GM21529 (cell line): Measurements from ENCODE around the gene TMEM176A.
"Not testable (repeated sequence)": the region's sequence is repeated elsewhere in the genome, so short reads cannot be mapped to it uniquely, and the experiment has no call there.

Experiments used
- ATAC-seq: cut with Tn5 transposase; IDR thresholded peaks from one replicate; pipeline ENCODE4 v1.9.1; 2021; ENCODE audit not compliant: unreplicated experiment

The TMEM176A gene

GRCh38 chr7:150807616-150808438 is 7.3 kb downstream of the TMEM176A start:
- not testable (repeated sequence) for ATAC-seq

- ATAC-seq, result no peak
Measured at GRCh38 chr7:150814328-150815001, 13.9 kb downstream of the TMEM176A start.

GRCh38 chr7:150818971-150819370 is 18.4 kb downstream of the TMEM176A start:
- ATAC-seq, result no peak

GRCh38 chr7:150820148-150820547 is 19.6 kb downstream of the TMEM176A start:
- no peak for ATAC-seq

GRCh38 chr7:150820578-150821198 is 20.1 kb downstream of the TMEM176A start:
- no peak for ATAC-seq

- no peak for ATAC-seq
Measured at GRCh38 chr7:150823043-150823442, 22.5 kb downstream of the TMEM176A start.

- no peak for ATAC-seq
Measured at GRCh38 chr7:150823484-150824126, 23.0 kb downstream of the TMEM176A start.

GRCh38 chr7:150824379-150825177 is 24.0 kb downstream of the TMEM176A start:
- no peak for ATAC-seq

- ATAC-seq, result no peak
Measured at GRCh38 chr7:150826061-150826849, 25.7 kb downstream of the TMEM176A start.

- no peak for ATAC-seq
Measured at GRCh38 chr7:150828384-150828783, 27.8 kb downstream of the TMEM176A start.

- ATAC-seq, result no peak
Measured at GRCh38 chr7:150829426-150829825, 28.9 kb downstream of the TMEM176A start.

- ATAC-seq, result no peak
Measured at GRCh38 chr7:150830937-150831336, 30.4 kb downstream of the TMEM176A start.

GRCh38 chr7:150831851-150832250 is 31.3 kb downstream of the TMEM176A start:
- no peak for ATAC-seq

- ATAC-seq, result no peak
Measured at GRCh38 chr7:150835019-150835418, 34.5 kb downstream of the TMEM176A start.

GRCh38 chr7:150835702-150836280 is 35.2 kb downstream of the TMEM176A start:
- ATAC-seq, result no peak

- ATAC-seq, result no peak
Measured at GRCh38 chr7:150838965-150839650, 38.5 kb downstream of the TMEM176A start.

GRCh38 chr7:150842018-150842417 is 41.4 kb downstream of the TMEM176A start:
- ATAC-seq, result no peak

- ATAC-seq, result no peak
Measured at GRCh38 chr7:150842716-150843115, 42.1 kb downstream of the TMEM176A start.

GRCh38 chr7:150845421-150845861 is 44.9 kb downstream of the TMEM176A start:
- ATAC-seq, result no peak
